ENCODE data around the gene EIF5A. TPM values are rescaled to one million over a fixed set of nuclear protein-coding genes. Genes with fewer than 3 reads are reported as not detected.

The EIF5A gene
- total and polyA plus RNA-seq, 2 of the 8 experiments (the other 6 are each of a cell fraction or from before 2014, with no cell fraction given), result 717 to 1,172 TPM

DNA sequence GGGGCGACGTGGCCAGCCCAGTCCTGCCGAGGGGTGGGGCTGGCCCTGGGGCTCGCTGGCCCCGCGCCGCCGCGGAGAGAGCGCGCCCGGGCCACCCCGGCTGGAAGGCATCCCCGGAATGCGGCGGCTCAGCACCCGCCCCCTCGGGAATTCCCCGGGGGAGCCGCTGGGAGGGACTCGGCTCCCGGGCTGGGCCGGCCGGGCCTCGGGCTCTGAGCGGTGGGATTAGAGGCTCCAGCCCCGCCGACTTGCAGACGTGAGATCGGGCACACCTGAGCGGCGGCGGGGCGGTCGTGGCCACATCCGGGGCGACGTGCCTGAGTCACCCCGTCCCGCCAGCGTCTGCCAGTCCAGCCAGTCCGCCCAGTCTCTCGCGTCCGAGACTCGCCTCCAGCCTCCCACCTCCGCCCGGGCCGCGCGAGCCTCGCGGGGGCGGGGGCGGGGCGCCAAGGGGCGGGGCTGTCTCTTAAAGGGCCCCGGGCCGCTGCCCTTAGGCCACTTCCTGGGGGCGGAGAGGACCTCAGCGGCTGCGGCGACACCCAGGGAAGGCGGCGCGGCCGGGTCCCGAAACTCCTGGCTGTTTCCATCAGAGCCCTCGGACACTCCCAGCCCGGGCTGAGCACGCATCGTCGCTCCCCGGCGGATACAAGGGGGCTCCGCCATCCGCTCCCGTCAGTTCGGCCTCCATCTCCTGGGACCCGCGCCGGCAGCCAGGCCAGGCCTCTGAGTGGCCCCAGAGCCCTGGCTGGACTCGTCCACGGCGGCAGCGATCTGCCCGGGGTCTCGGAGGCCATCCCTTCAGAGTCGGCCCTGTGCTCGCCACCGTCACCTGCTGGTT is 44.5 kb downstream of the EIF5A start, which contains the start of gene KCTD11 (continued):
- TF ChIP-seq GABPA (IDR thresholded peaks at IDR 0.05; ENCODE audit: borderline replicate concordance, insufficient read depth, low read length) (0 out of 2 replicates have a peak, but pooled peaks have one; percentile 44), ZNF274 (IDR thresholded peaks at IDR 0.05; ENCODE audit: borderline replicate concordance, extremely low read depth, low read length) (no peak), CHD2 (IDR thresholded peaks at IDR 0.05; ENCODE audit: low read length) (no peak), EGR1 (IDR thresholded peaks at IDR 0.05; ENCODE audit: borderline replicate concordance, low read depth, low read length) (peak; percentile 60; the same call in 1 of the 2 replicates), CBX5 (IDR thresholded peaks at IDR 0.05; ENCODE audit: low read depth, low read length) (no peak), TAF1 (IDR thresholded peaks at IDR 0.05; ENCODE audit: low read depth, low read length) (peak; percentile 50; the same call in 1 of the 2 replicates), SIRT6 (IDR thresholded peaks at IDR 0.05; ENCODE audit: low read length) (no peak), MAFK (IDR thresholded peaks at IDR 0.05; ENCODE audit: low read depth, low read length) (no peak), TBP (IDR thresholded peaks at IDR 0.05; ENCODE audit: low read depth, low read length) (peak; percentile 34; the same call in 1 of the 2 replicates)
- TF ChIP-seq, protein P1, sequence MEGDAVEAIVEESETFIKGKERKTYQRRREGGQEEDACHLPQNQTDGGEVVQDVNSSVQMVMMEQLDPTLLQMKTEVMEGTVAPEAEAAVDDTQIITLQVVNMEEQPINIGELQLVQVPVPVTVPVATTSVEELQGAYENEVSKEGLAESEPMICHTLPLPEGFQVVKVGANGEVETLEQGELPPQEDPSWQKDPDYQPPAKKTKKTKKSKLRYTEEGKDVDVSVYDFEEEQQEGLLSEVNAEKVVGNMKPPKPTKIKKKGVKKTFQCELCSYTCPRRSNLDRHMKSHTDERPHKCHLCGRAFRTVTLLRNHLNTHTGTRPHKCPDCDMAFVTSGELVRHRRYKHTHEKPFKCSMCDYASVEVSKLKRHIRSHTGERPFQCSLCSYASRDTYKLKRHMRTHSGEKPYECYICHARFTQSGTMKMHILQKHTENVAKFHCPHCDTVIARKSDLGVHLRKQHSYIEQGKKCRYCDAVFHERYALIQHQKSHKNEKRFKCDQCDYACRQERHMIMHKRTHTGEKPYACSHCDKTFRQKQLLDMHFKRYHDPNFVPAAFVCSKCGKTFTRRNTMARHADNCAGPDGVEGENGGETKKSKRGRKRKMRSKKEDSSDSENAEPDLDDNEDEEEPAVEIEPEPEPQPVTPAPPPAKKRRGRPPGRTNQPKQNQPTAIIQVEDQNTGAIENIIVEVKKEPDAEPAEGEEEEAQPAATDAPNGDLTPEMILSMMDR (IDR thresholded peaks at IDR 0.05; ENCODE audit: control extremely low read depth in 1 of 3, insufficient read depth in 1 of 3, low read depth in 1 of 3, low read length in 3 of 3), result peak in 2 of 3 experiments; percentile 70 to 73; a peak in 2 of 4 replicates

Data from H1 (cell line).